GM12865 (cell line): Measurements from ENCODE around the gene MYH15.

Source experiments
- DNase-seq: peaks from one replicate; pipeline ENCODE4 v3.0.0; 2010; ENCODE audit warnings: low read depth
- H3K4me3 ChIP-seq: 2 replicates; pipeline ENCODE4 v1.5.1; 2011; ENCODE audit warnings: mild to moderate bottlenecking, low read depth, low read length, control low read depth
- TF ChIP-seq, protein P1 (sequence below): IDR thresholded peaks from 2 replicates; pipeline ENCODE4 v1.5.1; 2011; ENCODE audit warnings: low read length, control low read depth, low read depth, inconsistent platforms; ENCODE audit not compliant: insufficient read depth; ENCODE audit errors: missing control alignments

The MYH15 gene

GRCh38 chr3:108510496-108510895, at the start of gene MYH15:
MYH15 (minus strand) TSS chr3:108510596; CDS start chr3:108510530, 66 bp downstream.
- TF ChIP-seq, protein P1, sequence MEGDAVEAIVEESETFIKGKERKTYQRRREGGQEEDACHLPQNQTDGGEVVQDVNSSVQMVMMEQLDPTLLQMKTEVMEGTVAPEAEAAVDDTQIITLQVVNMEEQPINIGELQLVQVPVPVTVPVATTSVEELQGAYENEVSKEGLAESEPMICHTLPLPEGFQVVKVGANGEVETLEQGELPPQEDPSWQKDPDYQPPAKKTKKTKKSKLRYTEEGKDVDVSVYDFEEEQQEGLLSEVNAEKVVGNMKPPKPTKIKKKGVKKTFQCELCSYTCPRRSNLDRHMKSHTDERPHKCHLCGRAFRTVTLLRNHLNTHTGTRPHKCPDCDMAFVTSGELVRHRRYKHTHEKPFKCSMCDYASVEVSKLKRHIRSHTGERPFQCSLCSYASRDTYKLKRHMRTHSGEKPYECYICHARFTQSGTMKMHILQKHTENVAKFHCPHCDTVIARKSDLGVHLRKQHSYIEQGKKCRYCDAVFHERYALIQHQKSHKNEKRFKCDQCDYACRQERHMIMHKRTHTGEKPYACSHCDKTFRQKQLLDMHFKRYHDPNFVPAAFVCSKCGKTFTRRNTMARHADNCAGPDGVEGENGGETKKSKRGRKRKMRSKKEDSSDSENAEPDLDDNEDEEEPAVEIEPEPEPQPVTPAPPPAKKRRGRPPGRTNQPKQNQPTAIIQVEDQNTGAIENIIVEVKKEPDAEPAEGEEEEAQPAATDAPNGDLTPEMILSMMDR = no peak
- no peak for DNase-seq
- no peak within 1 kb of the TSS for H3K4me3 ChIP-seq

- TF ChIP-seq, protein P1 = no peak
- no peak for DNase-seq
- H3K4me3 ChIP-seq = no peak overlapping the region
Measured at GRCh38 chr3:108555966-108556581, 45.7 kb upstream of the MYH15 start.

DNA sequence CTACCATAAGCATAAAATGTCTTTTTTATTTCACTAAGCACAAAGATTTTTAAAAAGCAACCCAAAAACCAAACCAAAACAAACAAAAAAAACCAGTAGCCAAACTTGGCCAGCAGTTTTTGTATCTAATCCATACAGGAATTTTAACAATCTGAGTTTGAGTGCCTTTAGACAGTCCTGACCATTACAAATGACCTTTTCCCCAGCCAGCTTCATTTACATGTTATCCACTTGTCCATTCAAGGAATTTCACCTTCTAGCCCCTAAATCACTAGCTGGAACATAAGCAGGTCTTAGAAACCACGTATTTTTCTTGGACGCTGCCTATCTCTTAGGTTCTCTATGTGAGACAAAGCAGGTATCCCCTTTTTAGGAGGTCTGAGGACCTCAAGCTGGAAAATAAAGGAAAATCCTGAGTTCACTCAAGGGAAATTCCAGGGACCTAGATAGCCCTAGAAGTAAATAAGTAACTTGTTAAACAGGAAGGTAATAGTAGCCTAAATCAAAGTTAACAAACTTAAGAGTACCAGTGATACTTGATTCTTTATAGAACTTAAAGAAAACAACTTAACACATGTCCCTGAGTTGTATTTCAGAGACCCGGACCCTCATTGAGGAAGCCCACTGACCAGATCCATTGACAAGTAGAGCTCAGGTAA, 44.6 kb upstream of the MYH15 start:
- H3K4me3 ChIP-seq = no peak overlapping the region
- TF ChIP-seq, protein P1 = no peak
- DNase-seq = no peak

- no peak overlapping the region for H3K4me3 ChIP-seq
- no peak for DNase-seq
- TF ChIP-seq, protein P1 = no peak
Measured at GRCh38 chr3:108554229-108554628, 43.8 kb upstream of the MYH15 start.

GRCh38 chr3:108552267-108553159, 42.1 kb upstream of the MYH15 start:
- TF ChIP-seq, protein P1 = no peak
- DNase-seq = peak; percentile 28
- no peak overlapping the region for H3K4me3 ChIP-seq

- H3K4me3 ChIP-seq = no peak overlapping the region
- no peak for DNase-seq
- TF ChIP-seq, protein P1 = no peak
Measured at GRCh38 chr3:108548886-108549285, 38.5 kb upstream of the MYH15 start.
